Type B pancreatic cell (in vitro differentiated cells): ENCODE results near the gene SPATS2. TPM values are rescaled to one million over a fixed set of nuclear protein-coding genes. Genes with fewer than 3 reads are reported as not detected.
"Not testable (repeated sequence)": the region's sequence is repeated elsewhere in the genome, so short reads cannot be mapped to it uniquely, and the experiment has no call there.

Experiments
- DNase-seq: peaks from one replicate; pipeline ENCODE4 v3.0.0; 2021; ENCODE audit warnings: mixed read lengths; ENCODE audit not compliant: unreplicated experiment; ENCODE audit errors: extremely low spot score
- H3K27ac Mint-ChIP-seq: 2 replicates; pipeline ENCODE4 v1.8.0; 2021; ENCODE audit warnings: mild to moderate bottlenecking, mixed read lengths
- H3K27me3 Mint-ChIP-seq: 2 replicates; pipeline ENCODE4 v1.8.0; 2021; ENCODE audit warnings: mixed read lengths
- H3K36me3 Mint-ChIP-seq: 2 replicates; pipeline ENCODE4 v1.8.0; 2021; ENCODE audit warnings: mixed read lengths
- H3K4me1 Mint-ChIP-seq: one replicate; pipeline ENCODE4 v1.8.0; 2021; ENCODE audit warnings: mixed read lengths; ENCODE audit not compliant: unreplicated experiment
- H3K4me3 Mint-ChIP-seq: 2 replicates; pipeline ENCODE4 v1.8.0; 2021; ENCODE audit warnings: mild to moderate bottlenecking, mixed read lengths
- H3K9me3 Mint-ChIP-seq: 2 replicates; pipeline ENCODE4 v1.8.0; 2021; ENCODE audit warnings: mixed read lengths
- CTCF ChIP-seq: fragments of 200-600 bp; sonication (generic); conservative IDR thresholded peaks from 2 replicates; pipeline ENCODE4 v1.5.0; 2021; ENCODE audit warnings: antibody characterized with exemption, mild to moderate bottlenecking
- total RNA-seq: library from RNA; stranded (reverse); gene quantifications from 2 replicates; pipeline ENCODE4 v1.2.1, GENCODE V29; 2021; ENCODE audit warnings: low replicate concordance

The SPATS2 gene
- total RNA-seq, 1 donor from 2014 or later = 40.3 TPM

- no peaks in the 10 kb centered on the region for H3K27me3 Mint-ChIP-seq
- no peaks in the 10 kb centered on the region for H3K9me3 Mint-ChIP-seq
- H3K4me1 Mint-ChIP-seq = peaks cover 7% of the 10 kb centered on the region
- no peak overlapping the region for H3K27ac Mint-ChIP-seq
- no peak for TF ChIP-seq CTCF
- H3K4me3 Mint-ChIP-seq = no peak overlapping the region
- peaks cover 18% of the 10 kb centered on the region for H3K36me3 Mint-ChIP-seq
- no peak for DNase-seq
Measured at GRCh38 chr12:49422114-49422513, 54.9 kb downstream of the SPATS2 start.

DNA sequence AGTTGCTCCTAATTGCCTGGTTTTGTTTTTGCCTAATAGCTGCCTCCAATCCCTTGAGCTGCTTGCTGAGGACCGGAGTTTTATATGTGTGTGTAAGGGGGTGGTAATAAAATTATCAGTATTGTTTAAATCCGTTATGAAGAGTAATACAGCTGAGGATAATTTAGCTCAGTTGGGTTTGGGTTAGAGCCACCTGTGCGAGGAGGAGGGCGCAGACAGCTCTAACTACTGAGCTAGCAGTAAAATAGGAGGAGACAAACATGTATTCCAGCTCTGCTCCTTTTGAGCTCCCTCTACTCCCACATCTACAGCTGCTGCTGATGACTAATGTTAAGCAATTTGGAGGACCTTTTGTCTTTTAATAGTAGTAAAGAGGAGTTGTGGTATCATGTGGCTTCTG is 61.5 kb downstream of the SPATS2 start:
- no peak overlapping the region for H3K27ac Mint-ChIP-seq
- no peaks in the 10 kb centered on the region for H3K4me1 Mint-ChIP-seq
- H3K36me3 Mint-ChIP-seq = peaks cover 15% of the 10 kb centered on the region
- no peak for TF ChIP-seq CTCF
- no peaks in the 10 kb centered on the region for H3K27me3 Mint-ChIP-seq
- H3K4me3 Mint-ChIP-seq = no peak overlapping the region
- H3K9me3 Mint-ChIP-seq = peaks cover 6% of the 10 kb centered on the region
- no peak for DNase-seq

DNA sequence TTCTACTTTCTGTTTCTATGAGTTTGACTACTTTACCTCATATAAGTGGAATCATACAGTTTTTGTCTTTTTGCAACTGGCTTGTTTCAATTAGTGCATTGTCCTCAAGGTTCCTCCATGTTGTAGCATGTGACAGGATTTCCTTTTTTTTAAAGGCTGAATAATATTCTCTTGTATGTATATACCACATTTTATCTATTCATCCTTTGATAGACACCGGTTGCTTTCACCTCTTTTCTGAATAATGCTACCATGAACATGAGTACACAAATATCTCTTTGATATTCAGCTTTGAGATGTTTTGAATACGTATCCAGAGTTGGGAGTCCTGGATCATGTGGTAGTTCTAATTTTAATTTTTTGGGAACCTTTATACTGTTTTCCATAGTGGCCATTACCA is 65.4 kb downstream of the SPATS2 start:
- Mint-ChIP-seq H3K9me3 (peaks cover 14% of the 10 kb centered on the region), H3K27me3 (no peaks in the 10 kb centered on the region), H3K4me3 (no peak overlapping the region), H3K4me1 (no peaks in the 10 kb centered on the region), H3K27ac (no peak overlapping the region), H3K36me3 (peaks cover 8% of the 10 kb centered on the region)
- no peak for DNase-seq
- no peak for TF ChIP-seq CTCF

DNA sequence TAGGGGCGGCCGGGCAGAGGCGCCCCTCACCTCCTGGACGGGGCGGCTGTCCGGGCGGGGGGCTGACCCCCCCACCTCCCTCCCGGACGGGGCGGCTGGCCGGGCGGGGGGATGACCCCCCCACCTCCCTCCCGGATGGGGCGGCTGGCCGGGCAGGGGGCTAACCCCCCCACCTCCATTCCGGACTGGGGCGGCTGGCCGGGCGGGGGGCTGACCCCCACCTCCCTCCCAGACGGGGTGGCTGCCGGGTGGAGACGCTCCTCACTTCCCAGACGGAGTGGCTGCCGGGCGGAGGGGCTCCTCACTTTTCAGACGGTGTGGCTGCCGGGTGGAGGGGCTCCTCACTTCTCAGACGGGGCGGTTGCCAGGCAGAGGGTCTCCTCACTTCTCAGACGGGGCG is 69.5 kb downstream of the SPATS2 start:
- not testable (repeated sequence) for H3K27ac Mint-ChIP-seq, H3K4me1 Mint-ChIP-seq, H3K27me3 Mint-ChIP-seq, H3K4me3 Mint-ChIP-seq, H3K36me3 Mint-ChIP-seq, DNase-seq
- H3K9me3 Mint-ChIP-seq = peaks cover 14% of the 10 kb centered on the region

DNA sequence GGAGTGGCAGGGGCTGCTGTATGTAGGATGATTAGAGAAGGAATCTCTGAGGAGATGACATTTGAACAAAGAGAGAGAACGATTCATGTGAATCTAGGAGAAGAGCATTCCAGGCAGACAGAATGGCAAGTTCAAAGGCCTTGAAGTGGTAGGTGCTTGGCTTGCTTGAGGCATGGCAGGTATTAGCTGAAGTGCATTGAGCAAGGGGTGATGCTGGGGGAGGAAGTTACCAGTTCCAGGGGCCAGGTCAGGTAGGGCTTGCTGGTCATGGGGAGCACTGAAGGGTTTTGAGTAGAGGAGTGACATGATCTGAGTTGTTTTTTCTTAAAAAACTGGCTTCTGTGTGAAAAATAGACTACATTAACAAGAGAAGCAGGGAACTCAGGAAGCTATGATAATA is 71.8 kb downstream of the SPATS2 start:
- Mint-ChIP-seq H3K4me3 (no peak overlapping the region), H3K9me3 (peaks cover 5% of the 10 kb centered on the region), H3K36me3 (peaks cover 12% of the 10 kb centered on the region), H3K27me3 (no peaks in the 10 kb centered on the region), H3K4me1 (peaks cover 7% of the 10 kb centered on the region), H3K27ac (peak overlapping the region; percentile 34)
- TF ChIP-seq CTCF = no peak
- DNase-seq = no peak

DNA sequence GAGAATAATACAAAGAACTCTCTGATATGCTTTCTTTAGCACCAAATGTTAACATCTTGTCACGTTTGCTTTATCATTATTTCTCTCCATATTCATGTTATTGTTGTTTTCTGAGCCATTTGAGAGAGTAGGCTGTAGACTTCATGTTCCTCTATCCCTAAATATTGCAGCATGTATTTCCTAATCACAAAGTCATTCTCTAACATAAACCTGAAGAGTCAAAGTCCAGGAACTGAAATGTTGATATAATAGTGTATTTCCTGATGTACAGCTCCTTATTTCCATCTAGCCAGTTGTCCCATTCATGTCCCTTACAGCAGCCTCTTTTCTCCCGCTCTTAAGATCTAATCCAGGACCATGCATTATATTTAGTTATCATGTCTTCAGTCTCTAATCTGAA is 72.8 kb downstream of the SPATS2 start:
- H3K27me3 Mint-ChIP-seq = no peaks in the 10 kb centered on the region
- H3K36me3 Mint-ChIP-seq = peaks cover 8% of the 10 kb centered on the region
- H3K4me1 Mint-ChIP-seq = peaks cover 7% of the 10 kb centered on the region
- no peak overlapping the region for H3K4me3 Mint-ChIP-seq
- no peak for DNase-seq
- H3K27ac Mint-ChIP-seq = no peak overlapping the region
- TF ChIP-seq CTCF = no peak
- no peaks in the 10 kb centered on the region for H3K9me3 Mint-ChIP-seq
